A549 (cell line): ENCODE data around the gene METTL21C.

Experiments
- EP300 ChIP-seq, 2 experiments: fragments of >200 bp; sonication (Bioruptor Twin); formaldehyde crosslinking; IDR thresholded peaks; 2 replicates in 1 of 2; 3 replicates in 1 of 2; pipeline ENCODE4 v1.6.1; 2016 to 2017
- JUNB ChIP-seq: fragments of >200 bp; sonication (Bioruptor Twin); formaldehyde crosslinking; IDR thresholded peaks from 2 replicates; pipeline ENCODE4 v1.6.1; 2016
- POLR2A ChIP-seq: IDR thresholded peaks from 2 replicates; pipeline ENCODE4 v1.6.1; 2012; ENCODE audit warnings: mild to moderate bottlenecking, low read length

GRCh38 chr13:102659168-102659713 is 35.6 kb downstream of the METTL21C start:
- TF ChIP-seq EP300 (IDR thresholded peaks at IDR 0.05), result no peak
- TF ChIP-seq JUNB, result no peak
- no peak for TF ChIP-seq POLR2A
